A549 (cell line): ENCODE measurements around the gene SPNS2.

ENCODE experiments used
- CBX2 ChIP-seq: fragments of 200-600 bp; sonication (generic); IDR thresholded peaks from 2 replicates; pipeline ENCODE4 v1.6.1; 2016; ENCODE audit warnings: low read depth, mild to moderate bottlenecking, borderline replicate concordance
- CBX8 ChIP-seq: fragments of 200-600 bp; sonication (generic); IDR thresholded peaks from 2 replicates; pipeline ENCODE4 v1.6.1; 2016
- CHD4 ChIP-seq: fragments of 200-600 bp; sonication (generic); IDR thresholded peaks from 2 replicates; pipeline ENCODE4 v1.6.1; 2016; ENCODE audit warnings: antibody characterized with exemption, mild to moderate bottlenecking, borderline replicate concordance
- HOXB5 ChIP-seq: fragments of 250-450 bp; sonication (Bioruptor Pico); IDR thresholded peaks from 2 replicates; pipeline ENCODE4 v1.5.0; 2020; ENCODE audit warnings: mild to moderate bottlenecking, moderate library complexity
- POLR2A ChIP-seq: IDR thresholded peaks from 2 replicates; pipeline ENCODE4 v1.6.1; 2012; ENCODE audit warnings: mild to moderate bottlenecking, low read length
- USF2 ChIP-seq: fragments of 450-650 bp; IDR thresholded peaks from 2 replicates; pipeline ENCODE4 v1.6.1; 2014; ENCODE audit warnings: antibody characterized with exemption
- ZNF302 ChIP-seq: fragments of 250-450 bp; sonication (Bioruptor Pico); IDR thresholded peaks from 2 replicates; pipeline ENCODE4 v1.9.0; 2021; ENCODE audit warnings: inconsistent platforms, mild to moderate bottlenecking, moderate library complexity
- TF ChIP-seq, protein P1 (sequence below): fragments of >200 bp; sonication (Bioruptor Twin); formaldehyde crosslinking; IDR thresholded peaks from 3 replicates; pipeline ENCODE4 v1.5.1; 2016
- TF ChIP-seq, protein P2 (sequence below): fragments of 200-600 bp; sonication (generic); IDR thresholded peaks from 2 replicates; pipeline ENCODE4 v1.6.1; 2016; ENCODE audit warnings: antibody characterized with exemption, mild to moderate bottlenecking, moderate library complexity

GRCh38 chr17:4487820-4488716, 10.6 kb upstream of the SPNS2 start:
- TF ChIP-seq, protein P1, sequence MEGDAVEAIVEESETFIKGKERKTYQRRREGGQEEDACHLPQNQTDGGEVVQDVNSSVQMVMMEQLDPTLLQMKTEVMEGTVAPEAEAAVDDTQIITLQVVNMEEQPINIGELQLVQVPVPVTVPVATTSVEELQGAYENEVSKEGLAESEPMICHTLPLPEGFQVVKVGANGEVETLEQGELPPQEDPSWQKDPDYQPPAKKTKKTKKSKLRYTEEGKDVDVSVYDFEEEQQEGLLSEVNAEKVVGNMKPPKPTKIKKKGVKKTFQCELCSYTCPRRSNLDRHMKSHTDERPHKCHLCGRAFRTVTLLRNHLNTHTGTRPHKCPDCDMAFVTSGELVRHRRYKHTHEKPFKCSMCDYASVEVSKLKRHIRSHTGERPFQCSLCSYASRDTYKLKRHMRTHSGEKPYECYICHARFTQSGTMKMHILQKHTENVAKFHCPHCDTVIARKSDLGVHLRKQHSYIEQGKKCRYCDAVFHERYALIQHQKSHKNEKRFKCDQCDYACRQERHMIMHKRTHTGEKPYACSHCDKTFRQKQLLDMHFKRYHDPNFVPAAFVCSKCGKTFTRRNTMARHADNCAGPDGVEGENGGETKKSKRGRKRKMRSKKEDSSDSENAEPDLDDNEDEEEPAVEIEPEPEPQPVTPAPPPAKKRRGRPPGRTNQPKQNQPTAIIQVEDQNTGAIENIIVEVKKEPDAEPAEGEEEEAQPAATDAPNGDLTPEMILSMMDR: no peak
- TF ChIP-seq USF2 (no peak), POLR2A (no peak), CHD4 (no peak), ZNF302 (CRISPR knock-in tag) (no peak), HOXB5 (CRISPR knock-in tag) (no peak), CBX8 (no peak), CBX2 (no peak)
- TF ChIP-seq, protein P2, sequence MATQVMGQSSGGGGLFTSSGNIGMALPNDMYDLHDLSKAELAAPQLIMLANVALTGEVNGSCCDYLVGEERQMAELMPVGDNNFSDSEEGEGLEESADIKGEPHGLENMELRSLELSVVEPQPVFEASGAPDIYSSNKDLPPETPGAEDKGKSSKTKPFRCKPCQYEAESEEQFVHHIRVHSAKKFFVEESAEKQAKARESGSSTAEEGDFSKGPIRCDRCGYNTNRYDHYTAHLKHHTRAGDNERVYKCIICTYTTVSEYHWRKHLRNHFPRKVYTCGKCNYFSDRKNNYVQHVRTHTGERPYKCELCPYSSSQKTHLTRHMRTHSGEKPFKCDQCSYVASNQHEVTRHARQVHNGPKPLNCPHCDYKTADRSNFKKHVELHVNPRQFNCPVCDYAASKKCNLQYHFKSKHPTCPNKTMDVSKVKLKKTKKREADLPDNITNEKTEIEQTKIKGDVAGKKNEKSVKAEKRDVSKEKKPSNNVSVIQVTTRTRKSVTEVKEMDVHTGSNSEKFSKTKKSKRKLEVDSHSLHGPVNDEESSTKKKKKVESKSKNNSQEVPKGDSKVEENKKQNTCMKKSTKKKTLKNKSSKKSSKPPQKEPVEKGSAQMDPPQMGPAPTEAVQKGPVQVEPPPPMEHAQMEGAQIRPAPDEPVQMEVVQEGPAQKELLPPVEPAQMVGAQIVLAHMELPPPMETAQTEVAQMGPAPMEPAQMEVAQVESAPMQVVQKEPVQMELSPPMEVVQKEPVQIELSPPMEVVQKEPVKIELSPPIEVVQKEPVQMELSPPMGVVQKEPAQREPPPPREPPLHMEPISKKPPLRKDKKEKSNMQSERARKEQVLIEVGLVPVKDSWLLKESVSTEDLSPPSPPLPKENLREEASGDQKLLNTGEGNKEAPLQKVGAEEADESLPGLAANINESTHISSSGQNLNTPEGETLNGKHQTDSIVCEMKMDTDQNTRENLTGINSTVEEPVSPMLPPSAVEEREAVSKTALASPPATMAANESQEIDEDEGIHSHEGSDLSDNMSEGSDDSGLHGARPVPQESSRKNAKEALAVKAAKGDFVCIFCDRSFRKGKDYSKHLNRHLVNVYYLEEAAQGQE: no peak
